ENCODE results near the gene ISOC1.

DNA sequence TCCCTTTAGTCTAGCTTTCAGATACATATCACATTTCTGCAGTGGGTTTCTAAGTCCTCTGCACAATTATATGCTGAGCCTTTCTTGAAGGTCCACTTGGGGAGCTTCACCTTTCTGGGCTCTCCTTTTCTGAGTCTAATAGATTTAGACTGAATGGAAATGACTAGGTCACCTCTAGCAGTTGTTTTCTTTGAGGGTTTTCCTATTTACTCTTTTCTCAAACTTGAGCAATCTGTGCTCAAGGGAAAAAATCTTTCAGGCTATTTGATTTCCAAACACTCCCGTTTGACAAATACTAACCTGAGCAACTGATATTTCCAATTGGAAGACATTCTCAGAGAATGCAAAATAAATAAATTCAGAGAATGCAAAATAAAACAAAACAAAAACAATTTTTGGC is 39.0 kb downstream of the ISOC1 start:
- TF ChIP-seq CTCF (IDR thresholded peaks at IDR 0.05; ENCODE audit: low read depth, low read length, poor library complexity, severe bottlenecking), result no peak
- TF ChIP-seq EZH2phosphoT487 (IDR thresholded peaks at IDR 0.05; ENCODE audit: borderline replicate concordance, low read length), result no peak

All from DOHH2 (cell line).